ENCODE data around the gene PSME2. TPM values are rescaled to one million over a fixed set of nuclear protein-coding genes. Genes with fewer than 3 reads are reported as not detected.

The PSME2 gene
- total and polyA plus RNA-seq, 5 donors from 2014 or later = 167 to 603 (median 393) TPM

DNA sequence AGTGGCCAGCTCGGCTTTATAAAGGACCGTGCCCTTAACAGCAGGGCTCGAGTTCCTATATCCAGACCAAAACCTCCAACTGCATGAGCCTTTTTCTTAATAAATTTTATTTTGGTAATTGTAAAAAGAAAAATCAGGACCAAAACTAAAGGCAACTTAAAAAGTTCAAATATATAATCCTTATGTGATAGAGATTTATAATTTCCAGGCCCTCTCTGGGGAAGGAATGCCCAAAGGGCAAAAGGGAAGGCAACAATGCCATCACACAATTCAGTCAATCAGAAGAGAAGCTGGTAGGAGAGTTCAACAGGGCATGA is 42.6 kb upstream of the PSME2 start:
- DNase-seq (no peak), ATAC-seq (ENCODE audit: low read depth in 2 of 2) (no peak)
- H3K4me3 ChIP-seq (ENCODE audit: low read depth, low read length) = peak overlapping the region; percentile 13
- peak overlapping the region; percentile 79 for H3K27ac ChIP-seq (ENCODE audit: insufficient read depth, low read length, poor library complexity, severe bottlenecking)
- peaks cover 20% of the 10 kb centered on the region for H3K4me1 ChIP-seq (ENCODE audit: control insufficient read depth, insufficient read depth, low read length, poor library complexity, severe bottlenecking)
- peaks cover 22 to 51% (median 28%) of the 10 kb centered on the region in 4 donors for H3K4me1 Mint-ChIP-seq
- peaks cover 36% of the 10 kb centered on the region for H3K36me3 ChIP-seq (ENCODE audit: control insufficient read depth, insufficient read depth, low read length)
- peaks cover 9% of the 10 kb centered on the region for H3K36me3 Mint-ChIP-seq
- H3K27ac Mint-ChIP-seq = peak overlapping the region; percentile 88 to 95 (median 92)
- H3K9me3 ChIP-seq (ENCODE audit: control insufficient read depth in 2 of 2, low read length in 2 of 2) = no peaks in the 10 kb centered on the region
- no peaks in the 10 kb centered on the region for H3K9me3 Mint-ChIP-seq
- peaks cover 5% of the 10 kb centered on the region for H3K27me3 Mint-ChIP-seq
- H3K4me3 Mint-ChIP-seq = peak overlapping the region; percentile 90 to 98 (median 94)
- H3K27me3 ChIP-seq (ENCODE audit: control insufficient read depth, insufficient read depth, low read length) = no peaks in the 10 kb centered on the region

DNA sequence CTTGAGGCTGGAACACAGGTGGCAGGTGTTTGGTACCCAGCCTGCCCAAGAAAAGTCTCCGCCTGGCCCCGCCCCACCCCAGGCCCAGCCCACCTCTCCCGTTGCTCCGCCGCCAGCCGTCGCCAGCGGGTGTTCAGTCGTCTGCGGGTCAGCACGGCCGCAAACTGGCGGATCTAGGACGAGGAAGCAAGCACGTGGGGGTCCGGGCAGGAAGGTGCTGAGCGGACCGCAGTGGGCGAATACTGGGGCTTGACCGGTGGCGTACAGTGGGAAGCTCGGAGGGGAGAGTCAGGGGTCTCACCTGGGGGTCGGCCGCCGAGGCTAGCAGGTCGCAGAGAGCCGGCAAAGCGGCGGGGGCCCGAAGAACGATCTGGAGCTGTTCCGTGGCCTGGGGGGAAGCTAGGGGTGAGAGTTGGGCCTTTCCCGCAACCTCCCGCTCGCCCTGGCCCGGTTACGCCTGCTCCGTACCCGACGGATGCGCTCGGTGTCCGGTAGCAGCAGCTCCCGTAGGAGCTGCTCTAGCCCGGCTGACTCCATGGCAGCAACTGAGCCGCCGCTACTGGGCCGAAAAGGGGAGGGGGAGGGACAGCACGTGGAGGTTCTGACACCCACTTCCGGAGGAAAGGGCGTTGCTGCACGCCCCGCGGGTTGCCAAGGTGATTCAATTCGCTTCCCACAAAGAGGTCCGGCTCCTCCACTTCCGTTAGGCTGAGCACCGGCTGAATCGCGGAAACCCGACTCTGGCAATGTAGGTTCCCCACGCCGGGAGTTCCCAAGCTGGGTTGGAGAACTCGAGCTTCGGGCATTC is 42.0 kb upstream of the PSME2 start, which contains the start of gene IPO4:
IPO4 (minus strand) TSS at position 566 of the 808 bp plus-strand sequence; CDS start at position 537, 29 bp downstream.
- Mint-ChIP-seq H3K27me3 (peaks cover 5% of the 10 kb centered on the region), H3K4me1 (peaks cover 22 to 48% (median 26%) of the 10 kb centered on the region in 4 donors), H3K9me3 (no peaks in the 10 kb centered on the region), H3K27ac (peak within 1 kb of the TSS; percentile 88 to 95 (median 92)), H3K36me3 (peaks cover 9% of the 10 kb centered on the region), H3K4me3 (peak within 1 kb of the TSS; percentile 90 to 98 (median 94))
- ATAC-seq (ENCODE audit: low read depth in 2 of 2) (peak; percentile 90 to 94), DNase-seq (peak; percentile 94 to 98 (median 94))
- peaks cover 38% of the 10 kb centered on the region for H3K36me3 ChIP-seq (ENCODE audit: control insufficient read depth, insufficient read depth, low read length)
- H3K9me3 ChIP-seq (ENCODE audit: control insufficient read depth in 2 of 2, low read length in 2 of 2) = no peaks in the 10 kb centered on the region
- H3K4me3 ChIP-seq (ENCODE audit: low read depth, low read length) = peak within 1 kb of the TSS; percentile 61
- H3K27ac ChIP-seq (ENCODE audit: insufficient read depth, low read length, poor library complexity, severe bottlenecking) = peak within 1 kb of the TSS; percentile 79
- H3K27me3 ChIP-seq (ENCODE audit: control insufficient read depth, insufficient read depth, low read length) = no peaks in the 10 kb centered on the region
- H3K4me1 ChIP-seq (ENCODE audit: control insufficient read depth, insufficient read depth, low read length, poor library complexity, severe bottlenecking) = peaks cover 18% of the 10 kb centered on the region

DNA sequence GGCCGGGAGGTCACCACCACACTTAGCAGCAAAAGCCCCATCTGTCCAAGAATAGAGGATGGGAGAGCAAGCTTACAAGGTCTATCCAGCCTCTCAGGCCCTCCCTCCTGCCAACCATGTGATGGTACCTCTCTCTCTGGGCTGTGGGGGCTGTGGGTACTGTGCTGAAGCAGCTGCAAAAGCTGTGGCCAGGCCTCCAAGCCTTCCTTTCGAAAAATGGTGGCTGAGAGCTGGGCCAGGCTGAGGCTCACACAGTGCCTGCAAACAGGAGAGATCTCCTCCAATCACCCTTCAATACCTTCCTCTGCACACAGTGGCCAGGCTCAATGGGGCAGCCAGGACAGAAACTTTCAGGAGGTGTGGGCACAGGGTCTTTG is 41.1 kb upstream of the PSME2 start:
- Mint-ChIP-seq H3K4me1 (peaks cover 21 to 42% (median 24%) of the 10 kb centered on the region in 4 donors), H3K27ac (peak overlapping the region in 2 of 3 donors; percentile 92 to 95), H3K9me3 (no peaks in the 10 kb centered on the region), H3K4me3 (peak overlapping the region; percentile 90 to 98 (median 94)), H3K27me3 (peaks cover 5% of the 10 kb centered on the region), H3K36me3 (peaks cover 5% of the 10 kb centered on the region)
- peaks cover 35% of the 10 kb centered on the region for H3K36me3 ChIP-seq (ENCODE audit: control insufficient read depth, insufficient read depth, low read length)
- H3K27me3 ChIP-seq (ENCODE audit: control insufficient read depth, insufficient read depth, low read length) = no peaks in the 10 kb centered on the region
- peak overlapping the region; percentile 61 for H3K4me3 ChIP-seq (ENCODE audit: low read depth, low read length)
- peak overlapping the region; percentile 79 for H3K27ac ChIP-seq (ENCODE audit: insufficient read depth, low read length, poor library complexity, severe bottlenecking)
- no peak for ATAC-seq (ENCODE audit: low read depth in 2 of 2)
- no peaks in the 10 kb centered on the region for H3K9me3 ChIP-seq (ENCODE audit: control insufficient read depth in 2 of 2, low read length in 2 of 2)
- no peak for DNase-seq
- peaks cover 18% of the 10 kb centered on the region for H3K4me1 ChIP-seq (ENCODE audit: control insufficient read depth, insufficient read depth, low read length, poor library complexity, severe bottlenecking)

DNA sequence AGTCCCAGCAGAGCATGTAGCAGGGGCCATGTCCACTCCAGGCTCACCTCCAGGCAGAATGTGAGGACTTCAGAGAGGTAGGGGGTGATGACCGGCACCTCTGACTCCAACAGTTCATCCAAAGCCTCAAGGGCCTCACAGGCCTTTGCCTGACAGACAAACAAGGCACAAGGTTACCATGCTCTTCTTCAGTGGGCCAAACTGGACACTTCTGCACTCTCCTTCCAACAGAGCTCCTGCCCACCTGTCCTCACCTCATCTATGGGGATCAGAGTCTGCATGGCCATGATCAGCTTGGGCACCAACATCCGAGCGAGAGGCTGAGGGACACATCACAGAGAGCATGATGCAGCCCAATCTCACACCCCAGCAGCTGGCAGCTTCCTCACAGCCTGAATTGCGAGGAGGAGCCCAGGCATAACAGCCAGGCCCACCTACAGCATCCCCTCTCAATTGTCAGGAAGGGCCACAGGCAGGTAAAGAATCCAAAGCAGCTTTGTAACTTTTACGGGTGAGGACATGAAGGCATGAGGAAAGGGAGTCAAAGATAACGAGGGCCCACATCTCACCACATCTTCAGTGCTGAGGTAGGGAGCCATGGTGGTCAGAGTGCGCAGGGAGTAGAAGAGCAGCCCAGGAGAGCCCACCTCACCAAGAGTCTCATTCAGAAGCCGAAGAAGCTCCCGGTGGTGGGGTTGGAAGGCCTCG is 40.6 kb upstream of the PSME2 start:
- DNase-seq (no peak), ATAC-seq (ENCODE audit: low read depth in 2 of 2) (no peak)
- H3K36me3 ChIP-seq (ENCODE audit: control insufficient read depth, insufficient read depth, low read length) = peaks cover 30% of the 10 kb centered on the region
- peaks cover 16 to 38% (median 26%) of the 10 kb centered on the region in 4 donors for H3K4me1 Mint-ChIP-seq
- H3K4me3 ChIP-seq (ENCODE audit: low read depth, low read length) = peak overlapping the region; percentile 11
- peak overlapping the region; percentile 28 to 92 (median 64) for H3K27ac Mint-ChIP-seq
- peaks cover 5% of the 10 kb centered on the region for H3K27me3 Mint-ChIP-seq
- peak overlapping the region in 3 of 4 donors; percentile 90 to 95 (median 92) for H3K4me3 Mint-ChIP-seq
- H3K36me3 Mint-ChIP-seq = peaks cover 4% of the 10 kb centered on the region
- no peaks in the 10 kb centered on the region for H3K27me3 ChIP-seq (ENCODE audit: control insufficient read depth, insufficient read depth, low read length)
- H3K4me1 ChIP-seq (ENCODE audit: control insufficient read depth, insufficient read depth, low read length, poor library complexity, severe bottlenecking) = peaks cover 18% of the 10 kb centered on the region
- H3K9me3 Mint-ChIP-seq = no peaks in the 10 kb centered on the region
- H3K9me3 ChIP-seq (ENCODE audit: control insufficient read depth in 2 of 2, low read length in 2 of 2) = no peaks in the 10 kb centered on the region
- H3K27ac ChIP-seq (ENCODE audit: insufficient read depth, low read length, poor library complexity, severe bottlenecking) = no peak overlapping the region

DNA sequence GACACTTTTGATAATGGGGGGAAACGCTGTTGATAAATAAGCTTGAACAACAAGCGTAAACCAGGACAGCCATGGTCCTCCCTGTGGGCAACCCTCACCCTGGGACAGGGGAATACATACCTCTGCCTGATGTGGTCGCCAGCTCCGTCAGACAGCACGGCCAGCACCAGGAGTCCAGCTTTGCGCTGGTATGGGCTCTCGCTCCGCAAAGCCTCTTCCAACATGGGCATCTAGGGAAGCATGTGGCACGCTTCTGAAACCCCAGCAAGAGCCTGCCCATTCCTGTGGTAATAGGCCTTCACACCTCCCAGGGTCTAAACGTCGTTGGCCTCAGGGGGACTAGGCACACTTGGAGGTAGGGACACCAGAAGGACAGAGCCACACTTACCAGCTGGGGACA is 39.3 kb upstream of the PSME2 start:
- peaks cover 34% of the 10 kb centered on the region for H3K36me3 ChIP-seq (ENCODE audit: control insufficient read depth, insufficient read depth, low read length)
- Mint-ChIP-seq H3K9me3 (no peaks in the 10 kb centered on the region), H3K27me3 (peaks cover 5% of the 10 kb centered on the region), H3K36me3 (peaks cover 8% of the 10 kb centered on the region), H3K4me1 (peaks cover 11 to 32% (median 20%) of the 10 kb centered on the region in 4 donors), H3K27ac (peak overlapping the region in 1 of 3 donors; percentile 15), H3K4me3 (peak overlapping the region in 1 of 4 donors; percentile 83)
- H3K4me1 ChIP-seq (ENCODE audit: control insufficient read depth, insufficient read depth, low read length, poor library complexity, severe bottlenecking) = peaks cover 18% of the 10 kb centered on the region
- H3K4me3 ChIP-seq (ENCODE audit: low read depth, low read length) = no peak overlapping the region
- no peaks in the 10 kb centered on the region for H3K9me3 ChIP-seq (ENCODE audit: control insufficient read depth in 2 of 2, low read length in 2 of 2)
- DNase-seq (no peak), ATAC-seq (ENCODE audit: low read depth in 2 of 2) (no peak)
- H3K27ac ChIP-seq (ENCODE audit: insufficient read depth, low read length, poor library complexity, severe bottlenecking) = no peak overlapping the region
- H3K27me3 ChIP-seq (ENCODE audit: control insufficient read depth, insufficient read depth, low read length) = no peaks in the 10 kb centered on the region

DNA sequence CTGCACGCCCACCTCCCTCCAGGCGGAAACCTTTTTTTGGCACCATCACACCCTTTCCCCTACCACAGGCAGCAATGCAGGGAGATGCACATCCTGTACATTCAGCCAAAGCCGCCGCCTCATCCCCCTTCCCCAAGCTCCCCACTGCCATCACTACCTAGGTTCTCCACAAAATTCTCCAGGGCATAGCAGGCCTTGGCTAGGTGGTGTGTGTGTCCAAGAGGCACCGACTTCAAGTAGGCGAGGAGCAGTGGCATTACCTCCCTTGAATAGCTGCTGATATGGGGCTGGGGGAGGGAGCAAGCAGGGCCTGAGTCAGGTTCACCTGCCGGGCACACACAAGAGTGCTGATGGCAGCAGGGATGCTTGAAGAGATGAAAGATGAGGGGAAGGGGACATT is 38.6 kb upstream of the PSME2 start:
- Mint-ChIP-seq H3K36me3 (peaks cover 10% of the 10 kb centered on the region), H3K27ac (peak overlapping the region in 1 of 3 donors; percentile 69), H3K4me3 (peak overlapping the region in 1 of 4 donors; percentile 15), H3K27me3 (peaks cover 5% of the 10 kb centered on the region), H3K4me1 (peaks cover 11 to 32% (median 19%) of the 10 kb centered on the region in 4 donors), H3K9me3 (no peaks in the 10 kb centered on the region)
- DNase-seq (no peak), ATAC-seq (ENCODE audit: low read depth in 2 of 2) (no peak)
- Histone ChIP-seq H3K27ac (ENCODE audit: insufficient read depth, low read length, poor library complexity, severe bottlenecking) (no peak overlapping the region), H3K4me1 (ENCODE audit: control insufficient read depth, insufficient read depth, low read length, poor library complexity, severe bottlenecking) (peaks cover 18% of the 10 kb centered on the region), H3K9me3 (ENCODE audit: control insufficient read depth in 2 of 2, low read length in 2 of 2) (no peaks in the 10 kb centered on the region), H3K4me3 (ENCODE audit: low read depth, low read length) (no peak overlapping the region), H3K36me3 (ENCODE audit: control insufficient read depth, insufficient read depth, low read length) (peaks cover 38% of the 10 kb centered on the region), H3K27me3 (ENCODE audit: control insufficient read depth, insufficient read depth, low read length) (no peaks in the 10 kb centered on the region)

DNA sequence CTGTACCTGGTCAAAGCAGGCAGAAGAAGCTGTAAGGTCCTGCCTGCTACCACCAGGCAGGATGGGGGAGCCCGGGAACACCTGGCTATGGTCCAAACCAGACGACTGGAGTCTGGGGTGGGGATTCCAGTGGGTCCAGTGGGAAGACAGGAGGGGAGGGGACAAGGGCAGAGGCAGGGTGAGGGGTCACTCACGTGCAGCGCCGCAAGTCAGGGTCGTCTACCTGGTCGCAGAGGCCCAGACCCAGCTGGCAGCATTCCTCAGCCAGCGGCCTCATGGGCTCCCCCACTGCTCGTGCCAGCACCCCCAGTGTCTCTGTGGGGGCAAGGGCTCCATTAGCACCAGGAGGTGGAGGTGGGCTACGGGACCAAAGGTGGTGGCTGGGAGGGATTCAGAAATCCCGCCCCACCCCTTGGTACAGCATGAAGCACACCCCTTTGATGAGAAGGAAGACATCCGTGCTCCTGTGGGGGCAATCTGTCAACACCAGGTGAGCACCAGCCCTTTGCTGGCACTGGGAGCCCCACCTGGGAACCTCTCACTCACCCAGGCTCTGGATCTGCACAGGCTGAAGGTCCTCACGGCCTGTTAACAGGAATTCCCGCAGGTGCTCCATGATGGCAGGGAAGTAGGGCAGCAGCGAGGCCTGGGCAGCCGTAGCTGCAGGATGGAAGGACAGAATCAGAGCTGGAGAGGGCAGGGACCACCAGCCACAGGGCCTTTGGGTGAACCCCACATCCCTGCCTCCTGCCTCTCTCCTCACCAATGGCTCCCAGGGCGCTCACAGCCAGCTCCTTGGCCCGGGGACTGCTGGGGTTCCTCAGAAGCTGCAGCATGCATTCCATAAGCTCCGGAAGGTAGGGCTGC is 37.9 kb upstream of the PSME2 start:
- ATAC-seq (ENCODE audit: low read depth in 2 of 2) (no peak), DNase-seq (no peak)
- Histone ChIP-seq H3K36me3 (ENCODE audit: control insufficient read depth, insufficient read depth, low read length) (peaks cover 44% of the 10 kb centered on the region), H3K4me3 (ENCODE audit: low read depth, low read length) (no peak overlapping the region), H3K27ac (ENCODE audit: insufficient read depth, low read length, poor library complexity, severe bottlenecking) (no peak overlapping the region), H3K27me3 (ENCODE audit: control insufficient read depth, insufficient read depth, low read length) (no peaks in the 10 kb centered on the region), H3K4me1 (ENCODE audit: control insufficient read depth, insufficient read depth, low read length, poor library complexity, severe bottlenecking) (peaks cover 18% of the 10 kb centered on the region), H3K9me3 (ENCODE audit: control insufficient read depth in 2 of 2, low read length in 2 of 2) (no peaks in the 10 kb centered on the region)
- peaks cover 13% of the 10 kb centered on the region for H3K36me3 Mint-ChIP-seq
- no peak overlapping the region for H3K4me3 Mint-ChIP-seq
- peaks cover 5% of the 10 kb centered on the region for H3K27me3 Mint-ChIP-seq
- no peaks in the 10 kb centered on the region for H3K9me3 Mint-ChIP-seq
- H3K4me1 Mint-ChIP-seq = peaks cover 9 to 29% (median 17%) of the 10 kb centered on the region in 4 donors
- no peak overlapping the region for H3K27ac Mint-ChIP-seq

All from CD4-positive, CD25-positive, alpha-beta regulatory T cell (primary cell).